SK-N-SH (cell line): ENCODE results near the gene ACTR10. TPM values are rescaled to one million over a fixed set of nuclear protein-coding genes. Genes with fewer than 3 reads are reported as not detected.

ENCODE experiments used
- CTCF ChIA-PET: fragments of 300-600, 350-600 bp; formaldehyde crosslinking; extraction: SDS; loops from one replicate; lab custom pipeline; 2021; lab: Yijun Ruan, JAX
- POLR2A ChIA-PET: fragments of 350-600 bp; sonication (Branson Sonifier 250); formaldehyde crosslinking; extraction: SDS; loops from one replicate; lab custom pipeline; 2020; ENCODE audit warnings: antibody characterized with exemption, inconsistent platforms; lab: Yijun Ruan, JAX
- DNase-seq: peaks from one replicate; pipeline ENCODE4 v3.0.0; 2012
- H2AFZ ChIP-seq: fragments of 200-600 bp; sonication (generic); 2 replicates; pipeline ENCODE4 v1.8.1; 2016; ENCODE audit warnings: antibody characterized with exemption, mild to moderate bottlenecking, low read depth
- H3F3A ChIP-seq: fragments of 200-600 bp; sonication (generic); replicated peaks from 2 replicates; pipeline ENCODE3; 2016; ENCODE audit warnings: antibody characterized with exemption, mild to moderate bottlenecking; ENCODE audit not compliant: insufficient read depth
- H3K27ac ChIP-seq, 2 experiments: fragments of 200-500 bp in 1 of 2; fragments of 200-600 bp in 1 of 2; sonication (Bioruptor generic) in 1 of 2; sonication (generic), shearing (Covaris generic) in 1 of 2; 2 replicates each; pipeline versions ENCODE4 v1.5.1 to v1.6.1; 2014 to 2016; ENCODE audit warnings: low read depth in 2 of 2, inconsistent platforms in 1 of 2, low read length in 1 of 2, mild to moderate bottlenecking in 1 of 2, mixed read lengths in 1 of 2
- H3K27me3 ChIP-seq: fragments of 200-600 bp; sonication (generic), shearing (Covaris generic); 2 replicates; pipeline ENCODE4 v1.6.1; 2016; ENCODE audit warnings: mixed run types; ENCODE audit not compliant: insufficient read depth
- H3K36me3 ChIP-seq, 2 experiments: fragments of 200-500 bp in 1 of 2; fragments of 200-600 bp in 1 of 2; sonication (Bioruptor generic) in 1 of 2; sonication (generic) in 1 of 2; replicated peaks in 1 of 2; 2 replicates each; pipeline versions ENCODE3 to v1.5.1; 2014 to 2016; ENCODE audit warnings: low read length in 1 of 2, mild to moderate bottlenecking in 1 of 2; ENCODE audit not compliant: insufficient read depth in 2 of 2, control insufficient read depth in 1 of 2
- H3K4me1 ChIP-seq, 2 experiments: fragments of 200-500 bp in 1 of 2; fragments of 200-600 bp in 1 of 2; sonication (Bioruptor generic) in 1 of 2; sonication (generic), shearing (Covaris generic) in 1 of 2; 2 replicates each; pipeline versions ENCODE4 v1.5.1 to v1.6.1; 2014 to 2016; ENCODE audit warnings: low read depth in 1 of 2, low read length in 1 of 2, mixed run types in 1 of 2; ENCODE audit not compliant: insufficient read depth in 2 of 2, control insufficient read depth in 1 of 2
- H3K4me2 ChIP-seq: fragments of 200-600 bp; sonication (generic), shearing (Covaris generic); 2 replicates; pipeline ENCODE4 v1.6.1; 2017; ENCODE audit warnings: mixed run types
- H3K4me3 ChIP-seq, 2 experiments: fragments of 200-500 bp in 1 of 2; fragments of 200-600 bp in 1 of 2; sonication (Bioruptor generic) in 1 of 2; sonication (generic), shearing (Covaris generic) in 1 of 2; 2 replicates each; pipeline versions ENCODE4 v1.5.1 to v1.8.1; 2014 to 2016; ENCODE audit warnings: low read depth in 2 of 2, inconsistent platforms in 1 of 2, low read length in 1 of 2, mild to moderate bottlenecking in 1 of 2, mixed read lengths in 1 of 2, moderate library complexity in 1 of 2
- H3K79me2 ChIP-seq: fragments of 200-600 bp; sonication (generic); 2 replicates; pipeline ENCODE4 v1.8.1; 2017; ENCODE audit warnings: mild to moderate bottlenecking; ENCODE audit not compliant: insufficient read depth
- H3K9ac ChIP-seq: fragments of 200-600 bp; sonication (generic); 2 replicates; pipeline ENCODE4 v1.6.1; 2017; ENCODE audit warnings: mixed run types
- H3K9me2 ChIP-seq: fragments of 200-600 bp; sonication (generic); 2 replicates; pipeline ENCODE4 v1.6.1; 2017; ENCODE audit warnings: mixed run types
- H3K9me3 ChIP-seq: fragments of 200-600 bp; sonication (generic); 2 replicates; pipeline ENCODE4 v1.6.1; 2017; ENCODE audit warnings: mixed run types, mild to moderate bottlenecking, moderate library complexity
- H4K20me1 ChIP-seq: fragments of 200-600 bp; sonication (generic); 2 replicates; pipeline ENCODE4 v1.6.1; 2017; ENCODE audit warnings: mild to moderate bottlenecking, mixed run types; ENCODE audit not compliant: insufficient read depth
- CTCF ChIP-seq: fragments of 200-600 bp; sonication (generic); IDR thresholded peaks from 2 replicates; pipeline ENCODE4 v1.6.1; 2017; ENCODE audit warnings: antibody characterized with exemption, mild to moderate bottlenecking, moderate library complexity
- ELF1 ChIP-seq: IDR thresholded peaks from 2 replicates; pipeline ENCODE4 v1.4.0; 2012
- EP300 ChIP-seq, 2 experiments: IDR thresholded peaks; 2 replicates each; pipeline versions ENCODE4 v1.4.0 to v1.6.1; 2012; ENCODE audit warnings: borderline replicate concordance in 1 of 2, low read depth in 1 of 2, low read length in 1 of 2
- MAX ChIP-seq: IDR thresholded peaks from 2 replicates; pipeline ENCODE4 v1.4.0; 2012; ENCODE audit warnings: low read depth
- POLR2AphosphoS5 ChIP-seq: IDR thresholded peaks from 2 replicates; pipeline ENCODE4 v1.6.1; 2012; ENCODE audit warnings: low read depth, low read length
- SMC3 ChIP-seq: IDR thresholded peaks from 2 replicates; pipeline ENCODE4 v1.6.1; 2012; ENCODE audit warnings: low read depth, low read length, improper control_type of control experiment
- TAF1 ChIP-seq: IDR thresholded peaks from 2 replicates; pipeline ENCODE4 v1.6.1; 2012; ENCODE audit warnings: low read depth, mild to moderate bottlenecking, low read length, moderate library complexity, borderline replicate concordance
- TEAD4 ChIP-seq: IDR thresholded peaks from 2 replicates; pipeline ENCODE4 v1.4.0; 2012; ENCODE audit warnings: mild to moderate bottlenecking, borderline replicate concordance; ENCODE audit not compliant: insufficient read depth
- YY1 ChIP-seq: IDR thresholded peaks from 2 replicates; pipeline ENCODE4 v1.4.0; 2012; ENCODE audit warnings: low read depth, mild to moderate bottlenecking
- ZBTB33 ChIP-seq: IDR thresholded peaks from 2 replicates; pipeline ENCODE4 v1.4.0; 2012; ENCODE audit warnings: low read depth, borderline replicate concordance
- polyA plus RNA-seq, 3 experiments: library from polyadenylated mRNA; depleted of rRNA; stranded (reverse); fragments of >200 nt; gene quantifications; 2 replicates each; pipeline ENCODE4 v1.2.3, GENCODE V29; 2012
- TF ChIP-seq, protein P1 (sequence below): IDR thresholded peaks from 2 replicates; pipeline ENCODE4; 2012
- TF ChIP-seq, protein P2 (sequence below): fragments of 150-350 bp; IDR thresholded peaks from 2 replicates; pipeline ENCODE4 v1.6.1; 2017; ENCODE audit warnings: antibody characterized with exemption, low read length, low read depth, borderline replicate concordance

ACTR10 gene
- polyA plus RNA-seq, 1 of the 3 experiments (the other 2 are of a cell fraction) = 32.9 TPM

DNA sequence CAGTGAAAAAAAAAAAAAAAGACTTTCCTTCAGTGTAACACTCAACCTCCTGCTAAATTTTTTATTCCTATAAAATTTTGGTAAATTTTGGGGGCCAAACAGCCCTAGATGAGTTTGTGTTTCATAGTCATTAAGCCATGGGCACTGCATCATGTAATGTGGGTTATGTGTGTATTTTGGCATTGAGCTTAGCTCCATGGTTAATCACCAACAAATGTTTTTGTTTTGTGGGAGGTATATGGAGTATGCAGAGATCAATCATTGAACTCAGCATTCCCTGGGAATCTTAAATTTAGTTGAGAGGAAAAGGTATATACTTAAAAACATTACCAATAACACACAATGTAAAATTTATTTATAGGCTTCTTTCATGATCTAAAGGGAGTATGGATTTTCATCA, 39.4 kb upstream of the ACTR10 start:
- POLR2A ChIA-PET = no interaction called here
- Histone ChIP-seq H3K4me2 (no peak overlapping the region), H4K20me1 (no peaks in the 10 kb centered on the region), H3K36me3 (no peaks in the 10 kb centered on the region), H3K9me3 (no peaks in the 10 kb centered on the region), H3F3A (no peaks in the 10 kb centered on the region), H3K27me3 (peaks cover 23% of the 10 kb centered on the region), H3K79me2 (no peaks in the 10 kb centered on the region), H3K27ac (no peak overlapping the region), H3K4me1 (no peaks in the 10 kb centered on the region), H3K4me3 (no peak overlapping the region), H3K9me2 (no peaks in the 10 kb centered on the region), H2AFZ (no peak overlapping the region), H3K9ac (no peak overlapping the region)
- TF ChIP-seq POLR2AphosphoS5 (no peak), ZBTB33 (no peak), ELF1 (no peak), EP300 (IDR thresholded peaks at IDR 0.05; ENCODE audit: borderline replicate concordance in 1 of 2, low read depth in 1 of 2, low read length in 1 of 2) (no peak), CTCF (no peak), TAF1 (no peak), YY1 (no peak), TEAD4 (no peak), MAX (no peak), SMC3 (no peak)
- TF ChIP-seq, protein P1, sequence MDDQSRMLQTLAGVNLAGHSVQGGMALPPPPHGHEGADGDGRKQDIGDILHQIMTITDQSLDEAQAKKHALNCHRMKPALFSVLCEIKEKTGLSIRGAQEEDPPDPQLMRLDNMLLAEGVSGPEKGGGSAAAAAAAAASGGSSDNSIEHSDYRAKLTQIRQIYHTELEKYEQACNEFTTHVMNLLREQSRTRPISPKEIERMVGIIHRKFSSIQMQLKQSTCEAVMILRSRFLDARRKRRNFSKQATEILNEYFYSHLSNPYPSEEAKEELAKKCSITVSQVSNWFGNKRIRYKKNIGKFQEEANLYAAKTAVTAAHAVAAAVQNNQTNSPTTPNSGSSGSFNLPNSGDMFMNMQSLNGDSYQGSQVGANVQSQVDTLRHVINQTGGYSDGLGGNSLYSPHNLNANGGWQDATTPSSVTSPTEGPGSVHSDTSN = no peak
- TF ChIP-seq, protein P2, sequence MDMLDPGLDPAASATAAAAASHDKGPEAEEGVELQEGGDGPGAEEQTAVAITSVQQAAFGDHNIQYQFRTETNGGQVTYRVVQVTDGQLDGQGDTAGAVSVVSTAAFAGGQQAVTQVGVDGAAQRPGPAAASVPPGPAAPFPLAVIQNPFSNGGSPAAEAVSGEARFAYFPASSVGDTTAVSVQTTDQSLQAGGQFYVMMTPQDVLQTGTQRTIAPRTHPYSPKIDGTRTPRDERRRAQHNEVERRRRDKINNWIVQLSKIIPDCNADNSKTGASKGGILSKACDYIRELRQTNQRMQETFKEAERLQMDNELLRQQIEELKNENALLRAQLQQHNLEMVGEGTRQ = no peak
- CTCF ChIA-PET = interaction anchor here (1.2 to 1.6 kb wide), 3 partner anchors 10 to 53 kb away, joined by 3 to 8 read pairs (median 3); no protein-coding TSS in a partner anchor
- DNase-seq = no peak
